PFSK-1 (cell line): Measurements from ENCODE around the gene ANKFY1.

Experiments
- FOXP2 ChIP-seq: optimal IDR thresholded peaks from 2 replicates; pipeline ENCODE3; 2011; ENCODE audit warnings: borderline replicate concordance, control low read depth, inconsistent platforms; ENCODE audit not compliant: insufficient read depth; ENCODE audit errors: extremely low read length, extremely low read depth
- POLR2AphosphoS5 ChIP-seq: IDR thresholded peaks from 2 replicates; pipeline ENCODE4 v1.6.1; 2012; ENCODE audit warnings: low read depth, mild to moderate bottlenecking, control low read depth, low read length, moderate library complexity
- SIN3A ChIP-seq: IDR thresholded peaks from 2 replicates; pipeline ENCODE4 v1.6.1; 2012; ENCODE audit warnings: mild to moderate bottlenecking, low read length, moderate library complexity, borderline replicate concordance; ENCODE audit not compliant: insufficient read depth
- TAF1 ChIP-seq: IDR thresholded peaks from 2 replicates; pipeline ENCODE4 v1.6.1; 2012; ENCODE audit warnings: low read length, control low read depth, borderline replicate concordance; ENCODE audit not compliant: insufficient read depth
- TF ChIP-seq, protein P1 (sequence below), 2 experiments: IDR thresholded peaks; 2 replicates each; pipeline versions ENCODE4 v1.6.1 to v1.8.0; 2011 to 2012; ENCODE audit warnings: low read depth in 2 of 2, low read length in 2 of 2, control low read depth in 1 of 2, inconsistent platforms in 1 of 2, mild to moderate bottlenecking in 1 of 2, moderate library complexity in 1 of 2; ENCODE audit not compliant: insufficient read depth in 1 of 2

The ANKFY1 gene

GRCh38 chr17:4220655-4221054 lies 43.1 kb downstream of the ANKFY1 start:
- no peak for TF ChIP-seq SIN3A
- TF ChIP-seq, protein P1, sequence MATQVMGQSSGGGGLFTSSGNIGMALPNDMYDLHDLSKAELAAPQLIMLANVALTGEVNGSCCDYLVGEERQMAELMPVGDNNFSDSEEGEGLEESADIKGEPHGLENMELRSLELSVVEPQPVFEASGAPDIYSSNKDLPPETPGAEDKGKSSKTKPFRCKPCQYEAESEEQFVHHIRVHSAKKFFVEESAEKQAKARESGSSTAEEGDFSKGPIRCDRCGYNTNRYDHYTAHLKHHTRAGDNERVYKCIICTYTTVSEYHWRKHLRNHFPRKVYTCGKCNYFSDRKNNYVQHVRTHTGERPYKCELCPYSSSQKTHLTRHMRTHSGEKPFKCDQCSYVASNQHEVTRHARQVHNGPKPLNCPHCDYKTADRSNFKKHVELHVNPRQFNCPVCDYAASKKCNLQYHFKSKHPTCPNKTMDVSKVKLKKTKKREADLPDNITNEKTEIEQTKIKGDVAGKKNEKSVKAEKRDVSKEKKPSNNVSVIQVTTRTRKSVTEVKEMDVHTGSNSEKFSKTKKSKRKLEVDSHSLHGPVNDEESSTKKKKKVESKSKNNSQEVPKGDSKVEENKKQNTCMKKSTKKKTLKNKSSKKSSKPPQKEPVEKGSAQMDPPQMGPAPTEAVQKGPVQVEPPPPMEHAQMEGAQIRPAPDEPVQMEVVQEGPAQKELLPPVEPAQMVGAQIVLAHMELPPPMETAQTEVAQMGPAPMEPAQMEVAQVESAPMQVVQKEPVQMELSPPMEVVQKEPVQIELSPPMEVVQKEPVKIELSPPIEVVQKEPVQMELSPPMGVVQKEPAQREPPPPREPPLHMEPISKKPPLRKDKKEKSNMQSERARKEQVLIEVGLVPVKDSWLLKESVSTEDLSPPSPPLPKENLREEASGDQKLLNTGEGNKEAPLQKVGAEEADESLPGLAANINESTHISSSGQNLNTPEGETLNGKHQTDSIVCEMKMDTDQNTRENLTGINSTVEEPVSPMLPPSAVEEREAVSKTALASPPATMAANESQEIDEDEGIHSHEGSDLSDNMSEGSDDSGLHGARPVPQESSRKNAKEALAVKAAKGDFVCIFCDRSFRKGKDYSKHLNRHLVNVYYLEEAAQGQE (IDR thresholded peaks at IDR 0.05; ENCODE audit: insufficient read depth in 1 of 2, low read depth in 2 of 2, low read length in 2 of 2): no peak
- TF ChIP-seq FOXP2: no peak
- no peak for TF ChIP-seq POLR2AphosphoS5
- no peak for TF ChIP-seq TAF1

DNA sequence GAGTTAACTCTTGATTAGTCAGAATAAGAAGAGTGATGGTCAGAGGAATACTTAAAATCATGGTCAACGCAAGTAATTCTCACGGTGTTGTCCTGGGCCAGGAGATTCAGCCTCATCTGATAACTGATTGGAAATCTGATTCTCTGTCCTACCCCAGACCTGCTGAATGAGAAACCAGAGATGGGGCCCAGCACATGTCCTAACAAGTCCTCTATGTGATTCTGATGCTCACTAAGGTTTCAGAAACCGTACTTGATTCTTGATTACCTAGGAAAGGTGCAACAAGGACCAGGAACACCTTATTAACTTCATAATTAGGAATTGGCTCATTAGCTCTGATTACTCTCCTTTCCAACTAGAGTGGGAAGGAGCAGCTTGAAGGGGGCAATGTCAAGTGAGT lies 44.5 kb downstream of the ANKFY1 start:
- no peak for TF ChIP-seq TAF1
- TF ChIP-seq, protein P1 (IDR thresholded peaks at IDR 0.05; ENCODE audit: insufficient read depth in 1 of 2, low read depth in 2 of 2, low read length in 2 of 2): no peak
- TF ChIP-seq SIN3A: no peak
- no peak for TF ChIP-seq FOXP2
- no peak for TF ChIP-seq POLR2AphosphoS5

GRCh38 chr17:4215882-4216570 lies 47.8 kb downstream of the ANKFY1 start:
- TF ChIP-seq SIN3A (no peak), TAF1 (no peak), FOXP2 (no peak), POLR2AphosphoS5 (no peak)
- TF ChIP-seq, protein P1 (IDR thresholded peaks at IDR 0.05; ENCODE audit: insufficient read depth in 1 of 2, low read depth in 2 of 2, low read length in 2 of 2): no peak

DNA sequence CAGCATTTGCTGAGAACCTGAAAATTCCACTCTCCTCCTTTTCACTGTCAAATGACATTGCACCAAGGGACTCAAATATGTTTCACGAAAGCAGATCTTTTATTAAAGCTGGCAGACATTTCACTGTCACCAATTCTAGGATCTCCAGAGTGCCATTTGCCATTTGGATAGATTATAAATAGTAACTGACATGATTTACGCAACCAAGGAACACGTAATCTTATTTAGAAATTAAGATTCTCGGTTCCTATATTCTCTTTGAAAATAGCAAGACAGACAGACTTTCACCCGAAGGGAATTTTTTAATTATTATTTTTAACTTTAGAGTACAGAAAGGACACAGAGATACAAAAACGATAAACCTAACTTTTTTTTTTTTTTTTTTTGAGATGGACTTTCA lies 49.6 kb downstream of the ANKFY1 start:
- TF ChIP-seq POLR2AphosphoS5: no peak

DNA sequence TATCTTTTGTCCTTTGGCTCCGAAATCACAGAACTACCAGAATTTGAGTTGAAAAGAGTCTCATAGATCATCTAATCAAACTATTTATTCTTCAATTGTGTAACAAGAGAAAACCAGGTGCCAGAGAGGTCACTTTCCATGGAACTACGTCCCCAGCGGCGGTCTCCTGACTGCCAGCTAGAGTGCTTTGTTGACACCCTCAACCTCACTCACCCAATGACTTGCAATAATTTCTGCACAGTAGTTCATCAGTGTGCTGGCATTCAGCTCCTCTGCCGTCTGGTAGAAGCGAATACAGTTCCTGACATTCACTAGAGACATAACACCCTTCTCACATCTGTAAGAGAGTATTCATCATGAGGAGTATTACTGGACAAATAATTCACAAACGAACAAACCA lies 54.2 kb downstream of the ANKFY1 start:
- TF ChIP-seq POLR2AphosphoS5 (no peak), SIN3A (no peak), TAF1 (no peak), FOXP2 (no peak)
- TF ChIP-seq, protein P1 (IDR thresholded peaks at IDR 0.05; ENCODE audit: insufficient read depth in 1 of 2, low read depth in 2 of 2, low read length in 2 of 2): no peak
